DND-41 (cell line): Measurements from ENCODE around the gene MAP6.
A peak's percentile ranks its signal among the peaks of the same experiment; 100 is the strongest.

Experiments used
- ATAC-seq: fragments of 200-7000 bp; cut with Tn5 transposase; 3 replicates; pipeline ENCODE4 v1.9.1; 2021; ENCODE audit warnings: low read depth; ENCODE audit not compliant: insufficient read depth
- DNase-seq: peaks from one replicate; pipeline ENCODE4 v3.0.0-alpha.2; 2020
- H2AFZ ChIP-seq: 2 replicates; pipeline ENCODE4 v1.6.0; 2012; ENCODE audit warnings: low read depth, low read length
- H3K27ac ChIP-seq: 2 replicates; pipeline ENCODE4 v1.5.1; 2012; ENCODE audit warnings: low read length, inconsistent platforms
- H3K27me3 ChIP-seq: fragments of 200-600 bp; sonication (generic); 2 replicates; pipeline ENCODE4 v1.6.0; 2012; ENCODE audit warnings: low read length, mild to moderate bottlenecking, inconsistent platforms; ENCODE audit not compliant: insufficient read depth, poor library complexity
- H3K36me3 ChIP-seq: 2 replicates; pipeline ENCODE4 v1.5.1; 2012; ENCODE audit warnings: low read length, inconsistent platforms; ENCODE audit not compliant: insufficient read depth
- H3K4me1 ChIP-seq: 2 replicates; pipeline ENCODE4 v1.5.1; 2012; ENCODE audit warnings: mild to moderate bottlenecking, low read length; ENCODE audit not compliant: insufficient read depth
- H3K4me2 ChIP-seq: 2 replicates; pipeline ENCODE4 v1.6.0; 2012; ENCODE audit warnings: mild to moderate bottlenecking, moderate library complexity, low read length, inconsistent platforms; ENCODE audit not compliant: insufficient read depth
- H3K4me3 ChIP-seq, 2 experiments: fragments of 200-600 bp in 1 of 2; shearing (Covaris generic) in 1 of 2; 2 replicates each; pipeline ENCODE4 v1.5.1; 2012 to 2016; ENCODE audit warnings: inconsistent platforms in 2 of 2, low read length in 2 of 2, mild to moderate bottlenecking in 2 of 2, low read depth in 1 of 2, moderate library complexity in 1 of 2
- H3K79me2 ChIP-seq: 2 replicates; pipeline ENCODE4 v1.6.0; 2012; ENCODE audit warnings: low read length, inconsistent platforms; ENCODE audit not compliant: insufficient read depth
- H3K9ac ChIP-seq: 2 replicates; pipeline ENCODE4 v1.6.0; 2012; ENCODE audit warnings: low read depth, mild to moderate bottlenecking, inconsistent platforms, low read length, moderate library complexity
- H3K9me3 ChIP-seq: 2 replicates; pipeline ENCODE4 v1.5.1; 2012; ENCODE audit warnings: low read length, moderate library complexity, mild to moderate bottlenecking, inconsistent platforms; ENCODE audit not compliant: insufficient read depth, severe bottlenecking
- H4K20me1 ChIP-seq: 2 replicates; pipeline ENCODE4 v1.6.0; 2012; ENCODE audit warnings: low read length; ENCODE audit not compliant: insufficient read depth
- EZH2 ChIP-seq: IDR thresholded peaks from 3 replicates; pipeline ENCODE4 v1.6.1; 2012; ENCODE audit warnings: borderline replicate concordance, low read depth, mild to moderate bottlenecking, moderate library complexity, low read length, inconsistent platforms; ENCODE audit not compliant: severe bottlenecking
- TF ChIP-seq, protein P1 (sequence below): IDR thresholded peaks from 2 replicates; pipeline ENCODE4 v1.5.1; 2012; ENCODE audit warnings: borderline replicate concordance, low read length, moderate library complexity, mild to moderate bottlenecking; ENCODE audit not compliant: poor library complexity, severe bottlenecking; ENCODE audit errors: extremely low read depth

The MAP6 gene

GRCh38 chr11:75563978-75564552, 104.8 kb downstream of the MAP6 start:
- peaks cover 6% of the 10 kb centered on the region for H3K27me3 ChIP-seq
- H2AFZ ChIP-seq, result no peak overlapping the region
- peaks cover 29% of the 10 kb centered on the region for H3K4me1 ChIP-seq
- ATAC-seq (no peak), DNase-seq (no peak)
- no peaks in the 10 kb centered on the region for H3K9me3 ChIP-seq
- no peaks in the 10 kb centered on the region for H4K20me1 ChIP-seq
- H3K36me3 ChIP-seq, result peaks cover 24% of the 10 kb centered on the region
- H3K4me2 ChIP-seq, result peak overlapping the region; percentile 80
- peaks cover 25% of the 10 kb centered on the region for H3K79me2 ChIP-seq
- no peak overlapping the region for H3K4me3 ChIP-seq
- H3K9ac ChIP-seq, result peak overlapping the region; percentile 71; the same call in 1 of the 2 replicates
- H3K27ac ChIP-seq, result no peak overlapping the region
- TF ChIP-seq, protein P1, sequence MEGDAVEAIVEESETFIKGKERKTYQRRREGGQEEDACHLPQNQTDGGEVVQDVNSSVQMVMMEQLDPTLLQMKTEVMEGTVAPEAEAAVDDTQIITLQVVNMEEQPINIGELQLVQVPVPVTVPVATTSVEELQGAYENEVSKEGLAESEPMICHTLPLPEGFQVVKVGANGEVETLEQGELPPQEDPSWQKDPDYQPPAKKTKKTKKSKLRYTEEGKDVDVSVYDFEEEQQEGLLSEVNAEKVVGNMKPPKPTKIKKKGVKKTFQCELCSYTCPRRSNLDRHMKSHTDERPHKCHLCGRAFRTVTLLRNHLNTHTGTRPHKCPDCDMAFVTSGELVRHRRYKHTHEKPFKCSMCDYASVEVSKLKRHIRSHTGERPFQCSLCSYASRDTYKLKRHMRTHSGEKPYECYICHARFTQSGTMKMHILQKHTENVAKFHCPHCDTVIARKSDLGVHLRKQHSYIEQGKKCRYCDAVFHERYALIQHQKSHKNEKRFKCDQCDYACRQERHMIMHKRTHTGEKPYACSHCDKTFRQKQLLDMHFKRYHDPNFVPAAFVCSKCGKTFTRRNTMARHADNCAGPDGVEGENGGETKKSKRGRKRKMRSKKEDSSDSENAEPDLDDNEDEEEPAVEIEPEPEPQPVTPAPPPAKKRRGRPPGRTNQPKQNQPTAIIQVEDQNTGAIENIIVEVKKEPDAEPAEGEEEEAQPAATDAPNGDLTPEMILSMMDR, result no peak
- no peak for TF ChIP-seq EZH2

DNA sequence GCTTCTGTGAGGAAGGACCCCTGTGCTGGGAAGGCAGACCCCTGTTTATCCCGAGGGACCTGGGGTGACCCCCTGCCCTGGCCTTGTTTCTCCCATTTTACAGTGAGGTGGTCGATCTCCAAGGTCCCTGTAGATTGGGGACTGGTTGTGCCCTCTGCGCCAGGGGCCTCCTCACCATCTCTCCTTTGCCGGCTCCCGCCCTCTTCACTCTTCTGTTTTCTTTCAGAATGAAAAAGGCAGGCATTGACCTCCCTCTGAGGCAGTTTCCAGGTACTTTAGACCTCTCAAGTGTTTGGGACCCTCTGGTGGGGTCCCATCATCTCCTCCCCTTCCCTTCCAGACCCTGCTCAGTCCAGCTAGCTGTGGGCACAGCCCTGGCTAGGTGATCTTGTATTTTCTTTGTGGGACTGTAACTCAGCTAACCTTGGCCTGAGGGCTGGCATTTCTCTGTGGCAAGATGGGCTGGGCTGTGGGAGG, 105.3 kb downstream of the MAP6 start:
- Histone ChIP-seq H3K9ac (peak overlapping the region; percentile 71), H2AFZ (no peak overlapping the region), H3K4me1 (peaks cover 29% of the 10 kb centered on the region), H3K27me3 (peaks cover 6% of the 10 kb centered on the region), H3K36me3 (peaks cover 19% of the 10 kb centered on the region), H3K9me3 (no peaks in the 10 kb centered on the region), H3K4me2 (peak overlapping the region; percentile 80), H3K4me3 (peak overlapping the region in 1 of 2 experiments; percentile 75; a peak in 2 of 4 replicates), H3K27ac (no peak overlapping the region), H3K79me2 (peaks cover 25% of the 10 kb centered on the region), H4K20me1 (no peaks in the 10 kb centered on the region)
- no peak for DNase-seq
- TF ChIP-seq, protein P1, result no peak
- TF ChIP-seq EZH2, result no peak
- no peak for ATAC-seq

DNA sequence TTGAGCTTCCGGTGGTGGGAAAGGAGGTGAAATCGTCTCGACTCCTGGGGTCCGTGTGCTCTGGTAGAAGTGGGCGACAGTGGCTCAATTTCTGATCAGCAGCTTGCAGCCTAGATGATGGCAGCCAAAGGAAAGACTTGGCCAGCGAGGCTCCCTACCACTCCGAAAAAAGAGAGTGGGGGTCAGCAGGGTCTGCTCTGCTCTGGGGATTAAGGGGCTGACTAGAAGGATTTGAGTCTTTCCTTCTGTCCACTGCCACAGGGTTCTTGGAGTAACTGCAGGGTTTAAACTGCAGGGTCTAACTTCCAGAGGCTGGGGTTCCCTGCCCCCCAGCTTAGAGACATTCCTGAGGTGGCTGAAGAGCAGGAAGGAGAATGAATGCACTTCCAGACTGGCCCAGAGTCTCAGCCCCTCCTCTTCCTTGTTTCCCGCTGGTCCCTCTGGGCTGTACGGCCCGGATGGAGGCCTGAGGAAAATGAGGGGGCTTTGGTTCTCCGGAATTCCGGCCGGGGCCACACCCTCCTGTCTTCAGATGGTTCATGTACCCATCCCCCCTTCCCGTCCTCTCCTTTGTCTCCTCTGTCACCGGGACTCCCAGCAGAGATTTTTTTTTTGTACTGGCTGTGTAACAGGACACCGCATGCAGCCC, 105.9 kb downstream of the MAP6 start:
- no peaks in the 10 kb centered on the region for H3K9me3 ChIP-seq
- peak overlapping the region; percentile 42 to 75; a peak in 3 of 4 replicates for H3K4me3 ChIP-seq
- peak overlapping the region; percentile 80 for H3K4me2 ChIP-seq
- H3K27me3 ChIP-seq, result peaks cover 6% of the 10 kb centered on the region
- no peaks in the 10 kb centered on the region for H4K20me1 ChIP-seq
- H3K9ac ChIP-seq, result peak overlapping the region; percentile 71
- H3K4me1 ChIP-seq, result peaks cover 29% of the 10 kb centered on the region
- no peak for TF ChIP-seq EZH2
- TF ChIP-seq, protein P1, result no peak
- DNase-seq (no peak), ATAC-seq (no peak)
- H2AFZ ChIP-seq, result peak overlapping the region; percentile 89
- H3K27ac ChIP-seq, result peak overlapping the region; percentile 69
- peaks cover 14% of the 10 kb centered on the region for H3K36me3 ChIP-seq
- peaks cover 25% of the 10 kb centered on the region for H3K79me2 ChIP-seq
